SKM-1 (cell line): ENCODE measurements around the gene CLDN2.
"Not testable (repeated sequence)": the region's sequence is repeated elsewhere in the genome, so short reads cannot be mapped to it uniquely, and the experiment has no call there.

Experiments
- DNase-seq: peaks from one replicate; lab custom pipeline; 2025; ENCODE audit not compliant: unreplicated experiment; lab: John Stamatoyannopoulos, UW

The CLDN2 gene

GRCh38 chrX:106955004-106955772, 35.0 kb downstream of the CLDN2 start:
- DNase-seq = no peak

- no peak for DNase-seq
Observed at GRCh38 chrX:106957856-106958255, 37.7 kb downstream of the CLDN2 start.

- no peak for DNase-seq
Observed at GRCh38 chrX:106959901-106960300, 39.7 kb downstream of the CLDN2 start.

GRCh38 chrX:106963111-106963510, 42.9 kb downstream of the CLDN2 start:
- DNase-seq = no peak

GRCh38 chrX:106964290-106964689, 44.1 kb downstream of the CLDN2 start:
- no peak for DNase-seq

GRCh38 chrX:106966547-106966946, 46.3 kb downstream of the CLDN2 start:
- DNase-seq = not testable (repeated sequence)

- DNase-seq = no peak
Observed at GRCh38 chrX:106972896-106973295, 52.7 kb downstream of the CLDN2 start.

GRCh38 chrX:106973433-106974149, 53.4 kb downstream of the CLDN2 start:
- no peak for DNase-seq

GRCh38 chrX:106976416-106976815, 56.2 kb downstream of the CLDN2 start:
- no peak for DNase-seq
